ENCODE results near the gene MPEG1. TPM values are rescaled to one million over a fixed set of nuclear protein-coding genes. Genes with fewer than 3 reads are reported as not detected.

The MPEG1 gene
- total RNA-seq, 1 donor from 2014 or later: not detected

Other genes with a start within 250 kb of the MPEG1 start
- gene GLYATL1B, start 126.6 kb downstream of the MPEG1 start, total RNA-seq: not detected in 2 replicates
- gene FAM111B, start 105.7 kb downstream of the MPEG1 start, total RNA-seq: 20.6 and 37.6 TPM in 2 replicates
- gene FAM111A, start 70.1 kb downstream of the MPEG1 start, total RNA-seq: 87.0 and 103 TPM in 2 replicates
- 28.1 and 32.9 TPM in 2 replicates for gene DTX4, start 40.8 kb downstream of the MPEG1 start, total RNA-seq
- gene OR5AN1, start 146.0 kb upstream of the MPEG1 start, total RNA-seq: not detected in 2 replicates
- not detected in 2 replicates for gene OR5A2, start 213.5 kb upstream of the MPEG1 start, total RNA-seq
- gene OR5A1, start 223.5 kb upstream of the MPEG1 start, total RNA-seq: under 0.01 TPM in 1 of 2 replicates, not detected in the other
- not detected in 2 replicates for gene OR4D6, start 244.0 kb upstream of the MPEG1 start, total RNA-seq